CD4-positive, alpha-beta T cell treated with Interferon alpha-2 for 1 hour (primary cell): ENCODE results near the gene TSPAN31.
A peak's percentile ranks its signal among the peaks of the same experiment; 100 is the strongest.
"Not testable (repeated sequence)": the region's sequence is repeated elsewhere in the genome, so short reads cannot be mapped to it uniquely, and the experiment has no call there.

Experiments
- DNase-seq, 2 donors: peaks; one replicate each; pipeline ENCODE4 v3.0.0-alpha.2; 2020 to 2022

Gene TSPAN31, protein sequence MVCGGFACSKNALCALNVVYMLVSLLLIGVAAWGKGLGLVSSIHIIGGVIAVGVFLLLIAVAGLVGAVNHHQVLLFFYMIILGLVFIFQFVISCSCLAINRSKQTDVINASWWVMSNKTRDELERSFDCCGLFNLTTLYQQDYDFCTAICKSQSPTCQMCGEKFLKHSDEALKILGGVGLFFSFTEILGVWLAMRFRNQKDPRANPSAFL

GRCh38 chr12:57744777-57745484, at the start of gene TSPAN31:
Gene TSPAN31 (plus strand): TSS chr12:57745039. CDS start chr12:57745155, 116 bp downstream.
- DNase-seq, result peak; percentile 96 to 97

DNA sequence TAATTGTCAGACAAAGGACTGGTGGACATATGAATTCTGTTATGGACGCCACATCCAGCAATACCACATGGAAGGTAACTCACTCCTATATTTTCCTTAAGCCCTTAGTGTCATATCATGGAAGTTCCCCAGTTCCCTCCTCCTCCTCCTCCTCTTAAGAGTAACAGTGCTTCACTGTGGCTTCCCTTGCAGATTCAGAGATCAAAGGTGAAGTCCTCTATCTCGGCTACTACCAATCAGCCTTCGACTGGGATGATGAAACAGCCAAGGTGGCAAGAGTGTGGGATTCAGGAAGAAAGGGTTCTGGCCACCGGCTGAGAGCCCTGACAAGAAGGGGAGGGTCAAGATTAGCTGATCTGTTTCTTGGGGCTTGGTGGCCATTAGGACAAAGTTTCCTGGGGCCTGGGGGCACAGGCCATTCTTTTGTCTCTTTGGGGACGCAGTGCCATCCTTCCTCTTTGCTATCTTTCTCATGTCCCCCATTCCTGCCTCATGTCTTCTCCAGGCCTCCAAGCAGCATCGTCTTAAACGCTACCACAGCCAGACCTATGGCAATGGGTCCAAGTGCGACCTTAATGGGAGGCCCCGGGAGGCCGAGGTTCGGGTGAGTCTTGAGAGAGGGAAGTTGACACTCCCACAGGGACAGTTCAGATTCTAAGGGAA, 48.9 kb upstream of the TSPAN31 start:
- no peak for DNase-seq

DNA sequence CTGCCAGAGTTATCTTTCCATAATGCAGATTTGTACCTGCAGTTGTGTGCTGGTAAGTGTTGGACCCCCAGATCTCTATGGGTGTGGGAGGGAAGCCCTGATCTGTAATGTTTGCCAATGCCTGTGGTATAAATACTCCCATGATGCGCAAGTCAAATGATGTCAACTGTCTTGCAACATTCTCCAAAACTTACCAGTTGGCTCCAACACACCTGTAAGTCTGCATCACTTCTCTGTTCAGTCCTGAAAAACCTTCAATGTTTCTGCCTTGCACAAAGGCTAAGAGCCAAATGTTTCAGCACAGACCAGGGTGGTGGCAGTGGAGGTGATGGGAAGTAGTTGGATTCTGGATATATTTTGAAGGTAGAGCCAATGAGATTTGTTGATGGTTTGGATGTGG, 47.8 kb upstream of the TSPAN31 start:
- no peak for DNase-seq

DNA sequence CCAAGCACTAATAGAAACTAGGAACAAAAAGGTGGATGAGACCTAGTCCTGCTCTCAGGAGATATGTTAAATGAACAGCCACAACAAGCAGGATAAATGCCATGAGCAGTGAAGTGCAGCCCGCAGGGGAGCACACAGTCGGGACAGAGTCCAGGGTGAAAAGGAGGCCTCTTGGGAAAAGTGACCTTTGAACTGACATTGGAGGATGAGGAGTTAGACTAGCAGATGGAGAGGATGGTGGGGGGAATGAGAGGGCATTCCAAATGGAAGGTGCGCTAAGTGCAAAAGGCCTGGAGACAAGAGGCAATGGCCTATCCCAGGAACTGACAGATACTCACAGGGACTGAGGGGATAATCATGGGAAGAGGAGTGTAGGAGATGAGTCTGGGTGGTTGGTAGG, 46.4 kb upstream of the TSPAN31 start:
- no peak for DNase-seq

DNA sequence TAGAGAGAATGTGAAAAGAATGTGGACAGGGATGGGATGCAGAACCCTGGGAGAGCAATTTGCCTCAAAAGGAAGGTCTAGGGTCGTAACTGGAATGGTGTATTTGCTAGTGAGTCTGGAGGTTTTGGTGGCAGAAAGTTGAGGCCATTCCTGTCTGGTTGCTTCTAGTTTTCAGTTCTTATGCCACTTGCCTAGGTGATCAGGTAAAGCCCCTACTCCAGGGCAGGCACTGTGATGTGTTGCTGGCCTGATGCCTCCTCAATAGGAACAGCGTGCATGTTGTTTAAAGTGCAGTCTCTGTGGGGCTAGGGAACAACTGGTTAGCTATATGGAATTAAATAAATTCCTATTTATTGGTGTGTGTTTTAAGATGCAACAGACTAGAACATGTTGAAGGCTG, 44.5 kb upstream of the TSPAN31 start:
- no peak for DNase-seq

GRCh38 chr12:57707250-57707649, 37.6 kb upstream of the TSPAN31 start:
- DNase-seq, result no peak

- DNase-seq, result no peak
Observed at GRCh38 chr12:57708296-57708695, 36.5 kb upstream of the TSPAN31 start.

DNA sequence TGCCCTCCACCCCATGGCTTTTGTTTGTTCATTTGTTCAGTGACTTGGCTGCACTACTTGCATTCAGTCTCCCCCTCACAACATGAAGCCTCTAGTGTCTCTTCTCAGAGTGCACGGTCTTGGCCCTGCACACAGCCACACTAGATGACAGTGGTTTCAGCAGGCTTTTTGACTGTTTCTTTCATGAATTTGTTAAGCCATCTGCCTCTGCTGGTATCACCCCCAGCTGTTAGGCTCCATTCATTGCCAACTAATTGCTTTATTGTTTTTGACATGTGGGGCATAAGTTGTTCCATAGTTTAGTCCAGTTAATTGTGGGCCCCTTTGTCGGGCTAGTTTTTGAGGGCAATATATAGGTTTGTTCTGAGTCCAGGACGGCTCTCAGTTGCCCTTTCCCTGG, 32.1 kb upstream of the TSPAN31 start:
- DNase-seq, result no peak

DNA sequence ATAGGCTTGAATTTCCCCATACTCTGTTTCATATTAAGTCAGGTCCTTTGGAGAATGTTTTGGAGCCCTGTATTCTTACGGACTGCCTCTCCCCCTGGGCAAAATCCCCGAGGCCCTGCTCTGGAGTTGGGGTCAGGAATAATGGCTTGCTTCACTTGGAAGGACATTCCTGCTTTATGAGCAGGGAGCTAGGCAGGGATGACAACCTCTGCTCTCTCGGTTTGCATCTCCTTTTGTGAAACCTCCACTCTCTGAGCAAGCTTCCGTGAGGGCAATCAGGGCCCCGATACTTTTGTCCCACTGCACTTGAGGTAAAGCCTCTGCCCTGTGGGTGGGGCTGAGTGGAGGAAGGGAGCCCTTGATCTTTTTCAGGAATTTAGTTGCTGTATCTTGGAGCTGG, 31.6 kb upstream of the TSPAN31 start:
- DNase-seq, result no peak

DNA sequence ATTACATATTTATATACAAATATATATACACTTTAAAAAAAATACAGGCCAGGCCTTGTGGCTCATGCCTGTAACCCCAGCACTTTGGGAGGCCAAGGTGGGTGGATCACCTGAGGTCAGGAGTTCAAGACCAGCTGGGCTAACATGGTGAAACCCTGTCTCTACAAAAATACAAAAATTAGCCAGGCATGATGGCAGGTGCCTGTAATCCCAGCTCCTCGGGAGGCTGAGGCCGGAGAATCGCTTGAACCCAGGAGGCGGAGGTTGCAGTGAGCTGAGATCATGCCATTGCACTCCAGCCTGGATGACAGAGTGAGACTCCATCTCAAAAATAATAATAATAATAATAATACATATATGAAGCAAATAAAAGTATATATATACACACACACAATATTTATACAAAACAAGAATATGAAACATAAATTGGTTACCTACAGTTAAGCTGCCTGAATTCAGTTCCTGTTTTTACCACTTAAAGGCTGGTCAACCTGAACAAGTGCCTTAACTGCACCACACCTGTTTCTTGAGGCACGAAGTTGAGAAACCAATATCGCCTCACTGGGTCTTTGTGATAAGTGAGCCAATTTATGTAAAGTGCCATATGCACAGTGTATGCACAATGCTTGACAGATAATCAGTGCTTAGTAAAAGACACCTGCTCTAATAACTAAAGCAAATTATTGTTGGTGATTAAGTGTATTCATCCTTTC, 29.6 kb upstream of the TSPAN31 start:
- DNase-seq, result not testable (repeated sequence)

- DNase-seq, result no peak
Observed at GRCh38 chr12:57715786-57716185, 29.1 kb upstream of the TSPAN31 start.

- no peak for DNase-seq
Observed at GRCh38 chr12:57716305-57716704, 28.5 kb upstream of the TSPAN31 start.

DNA sequence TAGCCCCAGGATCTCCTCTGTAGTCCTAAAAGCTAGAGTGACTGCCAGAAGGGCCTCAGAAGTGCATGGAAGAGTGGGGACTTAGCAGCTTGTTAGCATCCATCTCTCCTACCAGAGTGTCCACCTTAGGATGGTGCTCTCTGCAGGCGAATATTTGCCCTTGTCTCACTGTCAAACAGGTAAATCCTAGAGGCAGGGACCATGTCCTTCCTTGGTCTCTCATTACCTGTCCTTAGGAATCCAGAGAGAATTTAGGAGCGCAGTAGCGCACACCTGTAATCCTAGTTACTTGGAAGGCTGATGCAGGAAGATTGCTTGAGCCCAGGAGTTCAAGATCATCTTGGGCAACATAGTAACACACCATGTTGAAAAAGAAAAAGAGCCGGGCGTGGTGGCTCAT, 27.7 kb upstream of the TSPAN31 start:
- no peak for DNase-seq

DNA sequence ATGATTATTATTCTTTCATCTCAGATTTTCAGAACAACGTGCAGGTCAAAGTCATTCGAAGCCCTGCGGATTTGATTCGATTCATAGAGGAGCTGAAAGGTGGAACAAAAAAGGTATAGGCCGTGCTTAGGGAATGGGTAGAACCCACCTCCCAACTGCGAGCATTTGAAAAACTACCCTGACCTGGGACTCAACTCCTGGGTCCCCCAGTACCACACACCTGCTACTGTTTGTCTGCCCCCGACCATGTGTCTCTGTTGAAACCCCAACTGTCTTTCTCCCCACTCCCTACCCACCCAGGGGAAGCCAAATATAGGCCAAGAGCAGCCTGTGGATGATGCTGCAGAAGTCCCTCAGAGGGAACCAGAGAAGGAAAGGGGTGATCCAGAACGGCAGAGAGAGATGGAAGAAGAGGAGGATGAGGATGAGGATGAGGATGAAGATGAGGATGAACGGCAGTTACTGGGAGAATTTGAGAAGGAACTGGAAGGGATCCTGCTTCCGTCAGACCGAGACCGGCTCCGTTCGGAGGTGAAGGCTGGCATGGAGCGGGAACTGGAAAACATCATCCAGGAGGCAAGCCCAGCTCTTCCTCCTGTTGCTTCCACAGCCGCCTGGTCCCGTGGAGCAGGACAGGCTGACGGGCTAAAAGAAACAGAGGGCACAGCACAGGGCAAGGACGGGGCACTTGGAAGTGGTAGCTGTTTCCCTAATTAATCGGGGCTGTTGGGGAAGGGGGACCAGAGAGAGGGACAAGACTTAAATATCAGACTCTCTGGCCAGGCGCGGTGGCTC, 26.8 kb upstream of the TSPAN31 start:
- no peak for DNase-seq

DNA sequence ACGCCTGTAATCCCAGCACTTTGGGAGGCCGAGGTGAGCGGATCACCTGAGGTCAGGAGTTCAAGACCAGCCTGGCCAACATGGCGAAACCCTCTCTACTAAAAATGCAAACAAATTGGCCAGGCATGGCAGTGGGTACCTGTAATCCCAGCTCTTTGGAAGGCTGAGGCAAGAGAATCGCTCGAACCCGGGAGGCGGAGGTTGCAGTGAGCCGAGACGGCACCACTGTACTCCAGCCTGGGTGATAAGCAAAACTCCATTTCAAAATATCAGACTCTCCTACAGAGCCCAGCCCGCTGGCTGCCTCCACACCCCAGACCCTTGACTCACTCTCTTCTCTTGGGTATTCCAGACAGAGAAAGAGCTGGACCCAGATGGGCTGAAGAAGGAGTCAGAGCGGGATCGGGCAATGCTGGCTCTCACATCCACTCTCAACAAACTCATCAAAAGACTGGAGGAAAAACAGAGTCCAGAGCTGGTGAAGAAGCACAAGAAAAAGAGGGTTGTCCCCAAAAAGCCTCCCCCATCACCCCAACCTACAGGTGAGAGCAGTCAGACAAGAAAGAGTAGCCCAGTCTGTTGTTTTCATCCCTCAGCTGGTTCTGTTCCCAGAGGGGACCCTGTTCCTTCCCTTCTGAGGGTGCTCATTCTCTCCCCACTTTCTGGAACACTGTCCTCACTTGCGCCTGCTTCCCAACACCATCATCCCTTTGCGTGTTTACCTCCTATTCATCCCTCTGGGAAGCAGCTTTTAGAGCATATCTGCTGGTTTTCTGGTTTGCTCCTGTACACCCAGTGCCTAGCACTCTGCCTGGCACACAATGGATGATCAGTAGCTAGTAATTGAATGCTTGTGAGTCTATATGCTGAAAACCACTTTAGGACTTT, 26.0 kb upstream of the TSPAN31 start:
- DNase-seq, result no peak

- DNase-seq, result no peak
Observed at GRCh38 chr12:57719777-57720605, 24.8 kb upstream of the TSPAN31 start.

DNA sequence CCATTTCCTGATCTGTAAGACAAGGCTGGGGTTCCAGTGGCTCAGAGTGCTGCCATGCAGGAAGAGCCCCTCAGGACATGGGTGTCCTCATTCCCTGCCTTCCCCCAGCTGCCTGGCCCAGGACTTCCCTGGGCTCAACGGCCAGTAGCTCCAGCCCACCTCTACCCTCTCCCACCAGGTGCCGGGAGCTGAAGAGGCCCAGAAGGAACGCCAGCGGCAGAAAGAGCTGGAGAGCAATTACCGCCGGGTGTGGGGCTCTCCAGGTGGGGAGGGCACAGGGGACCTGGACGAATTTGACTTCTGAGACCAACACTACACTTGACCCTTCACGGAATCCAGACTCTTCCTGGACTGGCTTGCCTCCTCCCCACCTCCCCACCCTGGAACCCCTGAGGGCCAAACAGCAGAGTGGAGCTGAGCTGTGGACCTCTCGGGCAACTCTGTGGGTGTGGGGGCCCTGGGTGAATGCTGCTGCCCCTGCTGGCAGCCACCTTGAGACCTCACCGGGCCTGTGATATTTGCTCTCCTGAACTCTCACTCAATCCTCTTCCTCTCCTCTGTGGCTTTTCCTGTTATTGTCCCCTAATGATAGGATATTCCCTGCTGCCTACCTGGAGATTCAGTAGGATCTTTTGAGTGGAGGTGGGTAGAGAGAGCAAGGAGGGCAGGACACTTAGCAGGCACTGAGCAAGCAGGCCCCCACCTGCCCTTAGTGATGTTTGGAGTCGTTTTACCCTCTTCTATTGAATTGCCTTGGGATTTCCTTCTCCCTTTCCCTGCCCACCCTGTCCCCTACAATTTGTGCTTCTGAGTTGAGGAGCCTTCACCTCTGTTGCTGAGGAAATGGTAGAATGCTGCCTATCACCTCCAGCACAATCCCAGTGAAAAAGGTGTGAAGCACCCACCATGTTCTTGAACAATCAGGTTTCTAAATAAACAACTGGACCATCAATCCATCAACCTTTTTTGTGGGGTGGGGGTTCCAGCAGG, 23.9 kb upstream of the TSPAN31 start:
- no peak for DNase-seq

DNA sequence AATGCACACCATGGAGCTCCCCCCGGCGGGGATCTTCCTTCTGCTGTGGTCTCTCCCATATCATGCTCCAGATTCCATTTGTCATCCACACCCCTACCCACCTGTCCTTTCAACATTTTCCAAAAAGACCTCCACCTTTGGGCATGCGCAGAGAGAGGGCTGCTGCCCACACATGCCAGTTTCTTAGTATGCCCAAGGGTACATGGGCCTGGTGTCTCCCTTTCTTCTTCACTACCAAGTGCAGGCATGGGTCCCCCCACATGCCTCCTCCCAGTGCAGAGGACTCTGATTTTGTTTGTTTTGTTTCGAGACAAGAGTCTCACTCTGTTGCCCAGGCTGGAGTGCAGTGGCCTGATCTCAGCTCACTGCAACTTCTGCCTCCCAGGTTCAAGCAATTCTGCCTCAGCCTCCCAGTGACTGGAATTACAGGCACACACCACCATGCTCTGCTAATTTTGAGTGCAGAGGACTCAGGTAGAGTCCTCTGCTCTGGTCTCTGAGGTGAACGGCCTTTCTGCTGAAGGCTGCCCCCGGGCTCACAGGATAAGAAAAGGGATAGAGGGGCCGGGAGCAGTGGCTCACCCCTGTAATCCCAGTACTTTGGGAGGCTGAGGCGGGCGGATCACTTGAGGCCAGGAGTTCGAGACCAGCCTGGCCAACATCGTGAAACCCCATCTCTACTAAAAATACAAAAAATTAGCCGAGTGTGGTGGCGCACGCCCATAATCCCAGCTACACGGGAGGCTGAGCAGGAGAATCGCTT, 22.8 kb upstream of the TSPAN31 start:
- not testable (repeated sequence) for DNase-seq
